ENCODE measurements around the gene ZNF778.
"Not testable (repeated sequence)": the region's sequence is repeated elsewhere in the genome, so short reads cannot be mapped to it uniquely, and the experiment has no call there.

The ZNF778 gene

GRCh38 chr16:89217138-89217387 lies 440 bp upstream of the ZNF778 start:
- DNase-seq (ENCODE audit: low spot score): no peak

- DNase-seq (ENCODE audit: low spot score): no peak
These were observed 1.9 kb downstream of the ZNF778 start for GRCh38 chr16:89219365-89219764.

- DNase-seq (ENCODE audit: low spot score): no peak
These were observed 4.1 kb downstream of the ZNF778 start for GRCh38 chr16:89221604-89222003.

- DNase-seq (ENCODE audit: low spot score): no peak
These were observed 5.4 kb downstream of the ZNF778 start for GRCh38 chr16:89222931-89223330.

- DNase-seq (ENCODE audit: low spot score): no peak
These were observed 7.2 kb downstream of the ZNF778 start for GRCh38 chr16:89224665-89225064.

GRCh38 chr16:89230255-89230654 lies 12.8 kb downstream of the ZNF778 start:
- DNase-seq (ENCODE audit: low spot score): no peak

GRCh38 chr16:89232107-89232506 lies 14.6 kb downstream of the ZNF778 start:
- DNase-seq (ENCODE audit: low spot score): no peak

- DNase-seq (ENCODE audit: low spot score): no peak
These were observed 16.4 kb downstream of the ZNF778 start for GRCh38 chr16:89233678-89234490.

- DNase-seq (ENCODE audit: low spot score): no peak
These were observed 20.2 kb downstream of the ZNF778 start for GRCh38 chr16:89237733-89238132.

- DNase-seq (ENCODE audit: low spot score): peak; percentile 76
These were observed 23.9 kb downstream of the ZNF778 start for GRCh38 chr16:89241187-89242007.

- DNase-seq (ENCODE audit: low spot score): no peak
These were observed 25.3 kb downstream of the ZNF778 start for GRCh38 chr16:89242795-89243200.

- DNase-seq (ENCODE audit: low spot score): no peak
These were observed 26.2 kb downstream of the ZNF778 start for GRCh38 chr16:89243664-89244063.

- not testable (repeated sequence) for DNase-seq (ENCODE audit: low spot score)
These were observed 26.8 kb downstream of the ZNF778 start for GRCh38 chr16:89244264-89244663.

GRCh38 chr16:89244754-89245153 lies 27.3 kb downstream of the ZNF778 start:
- no peak for DNase-seq (ENCODE audit: low spot score)

GRCh38 chr16:89246383-89246902 lies 28.9 kb downstream of the ZNF778 start:
- DNase-seq (ENCODE audit: low spot score): no peak

GRCh38 chr16:89246903-89247733 lies 29.6 kb downstream of the ZNF778 start:
- peak; percentile 98 for DNase-seq (ENCODE audit: low spot score)

- DNase-seq (ENCODE audit: low spot score): not testable (repeated sequence)
These were observed 30.2 kb downstream of the ZNF778 start for GRCh38 chr16:89247734-89248075.

GRCh38 chr16:89248196-89248982 lies 30.9 kb downstream of the ZNF778 start:
- no peak for DNase-seq (ENCODE audit: low spot score)

GRCh38 chr16:89253548-89254287 lies 36.2 kb downstream of the ZNF778 start:
- no peak for DNase-seq (ENCODE audit: low spot score)

- peak; percentile 22 for DNase-seq (ENCODE audit: low spot score)
These were observed 39.2 kb downstream of the ZNF778 start for GRCh38 chr16:89256651-89257254.
